Stimulated activated effector memory CD8-positive, alpha-beta T cell treated with anti-CD3 and anti-CD28 coated beads, Interleukin-12 subunit alpha, Interleukin-12 subunit beta, amount 100 ng/mL, for 72 hours (primary cell): Measurements from ENCODE around the gene KRTAP4-5.
A peak's percentile ranks its signal among the peaks of the same experiment; 100 is the strongest.
"Not testable (repeated sequence)": the region's sequence is repeated elsewhere in the genome, so short reads cannot be mapped to it uniquely, and the experiment has no call there.

Experiments used
- ATAC-seq: fragments of 150-1000 bp; cut with Tn5 transposase; 2 replicates; pipeline ENCODE4 v1.10.0; 2021
- DNase-seq, 2 donors: peaks; one replicate each; pipeline ENCODE4 v3.0.0; 2021 to 2022; ENCODE audit warnings: low spot score in 2 of 2
- H3K27ac Mint-ChIP-seq: one replicate; pipeline ENCODE4 v1.8.0; 2022; ENCODE audit warnings: mild to moderate bottlenecking, mixed read lengths
- H3K36me3 Mint-ChIP-seq: one replicate; pipeline ENCODE4 v1.8.0; 2022; ENCODE audit warnings: mild to moderate bottlenecking, mixed read lengths
- H3K4me1 Mint-ChIP-seq: one replicate; pipeline ENCODE4 v1.8.0; 2022; ENCODE audit warnings: mixed read lengths
- H3K4me3 Mint-ChIP-seq: one replicate; pipeline ENCODE4 v1.8.0; 2022; ENCODE audit warnings: mild to moderate bottlenecking, mixed read lengths
- H3K9me3 Mint-ChIP-seq: one replicate; pipeline ENCODE4 v1.8.0; 2022; ENCODE audit warnings: mixed read lengths

Gene KRTAP4-5

GRCh38 chr17:41160648-41161047 is 11.0 kb upstream of the KRTAP4-5 start, which contains the start of gene KRTAP4-4:
KRTAP4-4 (minus strand) TSS chr17:41160748; CDS start chr17:41160691, 57 bp downstream.
- Mint-ChIP-seq H3K27ac (no peak within 1 kb of the TSS), H3K4me1 (no peaks in the 10 kb centered on the region)

GRCh38 chr17:41160190-41160589 is 10.6 kb upstream of the KRTAP4-5 start:
- not testable (repeated sequence) for DNase-seq, H3K36me3 Mint-ChIP-seq, ATAC-seq, H3K4me3 Mint-ChIP-seq, H3K4me1 Mint-ChIP-seq, H3K9me3 Mint-ChIP-seq, H3K27ac Mint-ChIP-seq

More at GRCh38 chr17:41160648-41161047, 11.0 kb upstream of the KRTAP4-5 start, which contains the start of gene KRTAP4-4:
- DNase-seq (no peak), ATAC-seq (no peak)
- no peak within 1 kb of the TSS for H3K4me3 Mint-ChIP-seq
- no peaks in the 10 kb centered on the region for H3K36me3 Mint-ChIP-seq
- H3K9me3 Mint-ChIP-seq = no peaks in the 10 kb centered on the region

GRCh38 chr17:41153856-41154255 is 4.2 kb upstream of the KRTAP4-5 start:
- no peak for ATAC-seq
- DNase-seq = no peak
- Mint-ChIP-seq H3K4me1 (no peaks in the 10 kb centered on the region), H3K4me3 (no peak overlapping the region), H3K36me3 (no peaks in the 10 kb centered on the region), H3K9me3 (no peaks in the 10 kb centered on the region), H3K27ac (no peak overlapping the region)

- Mint-ChIP-seq H3K4me1 (no peaks in the 10 kb centered on the region), H3K9me3 (no peaks in the 10 kb centered on the region), H3K27ac (no peak overlapping the region), H3K4me3 (no peak overlapping the region), H3K36me3 (no peaks in the 10 kb centered on the region)
- no peak for ATAC-seq
- DNase-seq = no peak
Measured at GRCh38 chr17:41151525-41151924, 1.9 kb upstream of the KRTAP4-5 start.

GRCh38 chr17:41150026-41150425 is 401 bp upstream of the KRTAP4-5 start:
- Mint-ChIP-seq H3K9me3 (no peaks in the 10 kb centered on the region), H3K36me3 (no peaks in the 10 kb centered on the region), H3K4me1 (no peaks in the 10 kb centered on the region), H3K27ac (no peak overlapping the region), H3K4me3 (no peak overlapping the region)
- DNase-seq (no peak), ATAC-seq (no peak)

GRCh38 chr17:41148971-41149651 is 514 bp downstream of the KRTAP4-5 start:
- ATAC-seq, H3K36me3 Mint-ChIP-seq, DNase-seq, H3K27ac Mint-ChIP-seq, H3K4me3 Mint-ChIP-seq, H3K4me1 Mint-ChIP-seq, H3K9me3 Mint-ChIP-seq: not testable (repeated sequence)

- DNase-seq = no peak
- Mint-ChIP-seq H3K4me3 (no peak overlapping the region), H3K9me3 (peaks cover 5% of the 10 kb centered on the region), H3K27ac (no peak overlapping the region), H3K36me3 (no peaks in the 10 kb centered on the region), H3K4me1 (no peaks in the 10 kb centered on the region)
- ATAC-seq = no peak
Measured at GRCh38 chr17:41147531-41148204, 2.0 kb downstream of the KRTAP4-5 start.

- Mint-ChIP-seq H3K9me3 (peaks cover 8% of the 10 kb centered on the region), H3K27ac (no peak overlapping the region), H3K4me3 (no peak overlapping the region), H3K4me1 (no peaks in the 10 kb centered on the region), H3K36me3 (no peaks in the 10 kb centered on the region)
- ATAC-seq = no peak
- DNase-seq = no peak
Measured at GRCh38 chr17:41145261-41145660, 4.4 kb downstream of the KRTAP4-5 start.

GRCh38 chr17:41144846-41145245 is 4.8 kb downstream of the KRTAP4-5 start:
- H3K4me1 Mint-ChIP-seq = no peaks in the 10 kb centered on the region
- DNase-seq = no peak
- peaks cover 8% of the 10 kb centered on the region for H3K9me3 Mint-ChIP-seq
- no peaks in the 10 kb centered on the region for H3K36me3 Mint-ChIP-seq
- no peak overlapping the region for H3K27ac Mint-ChIP-seq
- ATAC-seq = no peak
- H3K4me3 Mint-ChIP-seq = no peak overlapping the region

- peaks cover 11% of the 10 kb centered on the region for H3K9me3 Mint-ChIP-seq
Measured at GRCh38 chr17:41141361-41141760, 8.3 kb downstream of the KRTAP4-5 start.

GRCh38 chr17:41140360-41141131 is 9.1 kb downstream of the KRTAP4-5 start, which contains the start of gene KRTAP4-6:
KRTAP4-6 (minus strand) TSS chr17:41140544; CDS start chr17:41140487, 57 bp downstream.
- Mint-ChIP-seq H3K4me1 (no peaks in the 10 kb centered on the region), H3K36me3 (no peaks in the 10 kb centered on the region), H3K27ac (no peak within 1 kb of the TSS), H3K9me3 (peaks cover 11% of the 10 kb centered on the region), H3K4me3 (no peak within 1 kb of the TSS)
- DNase-seq (no peak), ATAC-seq (no peak)

More at GRCh38 chr17:41141361-41141760, 8.3 kb downstream of the KRTAP4-5 start:
- no peak for DNase-seq
- no peaks in the 10 kb centered on the region for H3K36me3 Mint-ChIP-seq
- no peak for ATAC-seq
- H3K4me3 Mint-ChIP-seq = no peak overlapping the region
- no peaks in the 10 kb centered on the region for H3K4me1 Mint-ChIP-seq
- no peak overlapping the region for H3K27ac Mint-ChIP-seq

- H3K9me3 Mint-ChIP-seq = peaks cover 11% of the 10 kb centered on the region
- not testable (repeated sequence) for DNase-seq, H3K36me3 Mint-ChIP-seq, ATAC-seq, H3K4me3 Mint-ChIP-seq, H3K4me1 Mint-ChIP-seq, H3K27ac Mint-ChIP-seq
Measured at GRCh38 chr17:41139865-41140264, 9.8 kb downstream of the KRTAP4-5 start.

- DNase-seq (no peak), ATAC-seq (no peak)
- Mint-ChIP-seq H3K36me3 (no peaks in the 10 kb centered on the region), H3K4me1 (peaks cover 9% of the 10 kb centered on the region), H3K4me3 (no peak overlapping the region), H3K9me3 (no peaks in the 10 kb centered on the region), H3K27ac (peak overlapping the region; percentile 29)
Measured at GRCh38 chr17:41133880-41134735, 15.5 kb downstream of the KRTAP4-5 start.

- H3K27ac Mint-ChIP-seq = no peak overlapping the region
- peak; percentile 62 for ATAC-seq
- H3K4me1 Mint-ChIP-seq = peaks cover 9% of the 10 kb centered on the region
- DNase-seq = no peak
- H3K36me3 Mint-ChIP-seq = no peaks in the 10 kb centered on the region
- H3K9me3 Mint-ChIP-seq = no peaks in the 10 kb centered on the region
- H3K4me3 Mint-ChIP-seq = no peak overlapping the region
Measured at GRCh38 chr17:41131979-41132378, 17.6 kb downstream of the KRTAP4-5 start.

- no peak for ATAC-seq
- H3K4me1 Mint-ChIP-seq = peaks cover 24% of the 10 kb centered on the region
- H3K27ac Mint-ChIP-seq = no peak overlapping the region
- H3K4me3 Mint-ChIP-seq = no peak overlapping the region
- no peaks in the 10 kb centered on the region for H3K36me3 Mint-ChIP-seq
- no peak for DNase-seq
- H3K9me3 Mint-ChIP-seq = no peaks in the 10 kb centered on the region
Measured at GRCh38 chr17:41127371-41127770, 22.3 kb downstream of the KRTAP4-5 start.
